OCI-LY3 (cell line): ENCODE measurements around the gene PRMT7.

Experiments
- H2AFZ ChIP-seq: fragments of 200-600, 300-600 bp; shearing (Covaris generic); 2 replicates; pipeline ENCODE4 v1.6.0; 2014; ENCODE audit warnings: antibody characterized with exemption, low read depth, low read length
- H3K27ac ChIP-seq: fragments of 200-600, 300-600 bp; sonication (generic); 2 replicates; pipeline ENCODE4 v1.5.1; 2014; ENCODE audit warnings: mild to moderate bottlenecking, low read length, moderate library complexity, mixed read lengths
- H3K27me3 ChIP-seq: fragments of 200-600, 300-600 bp; sonication (generic); 2 replicates; pipeline ENCODE4 v1.6.1; 2014; ENCODE audit warnings: low read depth, low read length, mixed read lengths
- H3K36me3 ChIP-seq: fragments of 200-600, 300-600 bp; sonication (generic); replicated peaks from 2 replicates; pipeline ENCODE3; 2014; ENCODE audit warnings: low read depth, low read length, mixed read lengths
- H3K4me1 ChIP-seq: fragments of 300-600, 200-600 bp; sonication (generic); 2 replicates; pipeline ENCODE4 v1.6.1; 2014; ENCODE audit warnings: low read length, mixed read lengths
- H3K4me2 ChIP-seq: fragments of 200-600, 300-600 bp; sonication (generic); 2 replicates; pipeline ENCODE4 v1.6.1; 2014; ENCODE audit warnings: low read length, mixed read lengths
- H3K4me3 ChIP-seq: fragments of 300-600, 200-600 bp; sonication (generic); 2 replicates; pipeline ENCODE4 v1.5.1; 2014; ENCODE audit warnings: antibody characterized with exemption, mild to moderate bottlenecking, low read length, moderate library complexity
- H3K79me2 ChIP-seq: fragments of 300-600, 200-600 bp; shearing (Covaris generic); 2 replicates; pipeline ENCODE4 v1.6.1; 2014; ENCODE audit warnings: mild to moderate bottlenecking, low read length, mixed read lengths
- H3K9ac ChIP-seq: fragments of 300-600, 200-600 bp; shearing (Covaris generic); 2 replicates; pipeline ENCODE4 v1.6.0; 2014; ENCODE audit warnings: mild to moderate bottlenecking, low read length, moderate library complexity
- H3K9me3 ChIP-seq: fragments of 200-600, 300-600 bp; shearing (Covaris generic); 2 replicates; pipeline ENCODE4 v1.6.1; 2014; ENCODE audit warnings: low read length, mixed read lengths; ENCODE audit not compliant: insufficient read depth
- H4K20me1 ChIP-seq: fragments of 200-600, 300-600 bp; sonication (generic); 2 replicates; pipeline ENCODE4 v1.6.1; 2016; ENCODE audit warnings: low read length, mixed read lengths; ENCODE audit not compliant: insufficient read depth
- CTCF ChIP-seq: fragments of 200-600, 300-600 bp; sonication (generic); IDR thresholded peaks from 2 replicates; pipeline ENCODE4 v1.5.1; 2014; ENCODE audit warnings: antibody characterized with exemption, low read length, low read depth
- EZH2phosphoT487 ChIP-seq: fragments of 200-600 bp; shearing (Covaris generic); IDR thresholded peaks from 2 replicates; pipeline ENCODE4 v1.6.1; 2018; ENCODE audit warnings: antibody characterized with exemption, mixed run types, low read depth

The PRMT7 gene

GRCh38 chr16:68396481-68396880, 85.7 kb downstream of the PRMT7 start:
- peaks cover 6% of the 10 kb centered on the region for H3K4me1 ChIP-seq
- H3K4me3 ChIP-seq: no peak overlapping the region
- TF ChIP-seq CTCF (peak; percentile 69), EZH2phosphoT487 (no peak)
- no peak overlapping the region for H2AFZ ChIP-seq
- H3K27me3 ChIP-seq: no peaks in the 10 kb centered on the region
- H3K27ac ChIP-seq: no peak overlapping the region
- 0 out of 2 replicates have a peak overlapping the region, but pooled peaks have one; percentile 9 for H3K4me2 ChIP-seq
- no peaks in the 10 kb centered on the region for H3K36me3 ChIP-seq
- H4K20me1 ChIP-seq: no peaks in the 10 kb centered on the region
- H3K9ac ChIP-seq: no peak overlapping the region
- no peaks in the 10 kb centered on the region for H3K9me3 ChIP-seq
- H3K79me2 ChIP-seq: no peaks in the 10 kb centered on the region

- Histone ChIP-seq H3K9me3 (no peaks in the 10 kb centered on the region), H3K79me2 (no peaks in the 10 kb centered on the region), H2AFZ (no peak overlapping the region), H3K4me2 (no peak overlapping the region), H3K4me1 (peaks cover 6% of the 10 kb centered on the region), H3K4me3 (no peak overlapping the region), H3K27me3 (no peaks in the 10 kb centered on the region), H4K20me1 (no peaks in the 10 kb centered on the region), H3K27ac (no peak overlapping the region), H3K36me3 (no peaks in the 10 kb centered on the region), H3K9ac (no peak overlapping the region)
- no peak for TF ChIP-seq EZH2phosphoT487
- TF ChIP-seq CTCF: no peak
These were observed 86.9 kb downstream of the PRMT7 start for GRCh38 chr16:68397710-68398201.

GRCh38 chr16:68399456-68399855, 88.6 kb downstream of the PRMT7 start:
- Histone ChIP-seq H3K4me2 (no peak overlapping the region), H3K9ac (no peak overlapping the region)

More at GRCh38 chr16:68399456-68399855, 88.6 kb downstream of the PRMT7 start:
- Histone ChIP-seq H3K4me1 (peaks cover 6% of the 10 kb centered on the region), H3K9me3 (no peaks in the 10 kb centered on the region), H3K36me3 (no peaks in the 10 kb centered on the region), H3K4me3 (no peak overlapping the region), H4K20me1 (no peaks in the 10 kb centered on the region), H3K27me3 (no peaks in the 10 kb centered on the region), H3K79me2 (no peaks in the 10 kb centered on the region), H2AFZ (no peak overlapping the region), H3K27ac (no peak overlapping the region)
- TF ChIP-seq CTCF (no peak), EZH2phosphoT487 (no peak)
